ENCODE data around the gene PDCD1. TPM values are rescaled to one million over a fixed set of nuclear protein-coding genes. Genes with fewer than 3 reads are reported as not detected.

PDCD1 gene
- total RNA-seq, 1 donor: not detected

DNA sequence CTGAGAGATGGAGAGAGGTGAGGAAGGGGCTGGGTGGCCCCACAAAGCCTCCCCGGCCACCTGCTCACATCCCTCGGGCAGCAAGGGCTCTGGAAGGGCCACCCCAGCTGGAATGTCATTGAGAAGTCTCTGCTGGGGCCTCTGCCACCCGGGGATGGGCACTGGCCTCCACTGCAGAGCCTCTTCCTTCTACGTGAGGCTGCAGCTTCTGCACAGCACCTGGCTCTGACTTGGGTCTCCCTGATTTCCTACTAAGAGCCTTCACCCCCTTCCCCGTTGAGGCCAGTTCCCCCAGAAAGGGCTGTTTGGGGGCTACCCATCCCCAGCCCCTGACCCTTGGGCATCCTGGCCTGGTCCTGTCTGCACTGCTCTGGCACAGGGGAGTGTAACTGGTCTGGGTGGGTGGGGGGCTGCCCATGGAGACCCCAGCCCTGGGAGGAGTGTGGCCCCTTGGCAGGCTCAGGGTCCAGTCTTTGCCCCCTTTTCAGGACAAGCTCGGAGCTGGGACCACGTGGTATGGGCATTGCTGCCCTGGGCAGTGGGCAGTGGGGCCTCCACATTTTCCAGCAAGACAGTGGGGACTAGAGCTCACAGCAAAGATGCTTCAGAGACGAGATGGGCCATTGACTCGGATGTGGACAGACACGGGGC is 5.6 kb downstream of the PDCD1 start:
- TF ChIP-seq, protein P1, sequence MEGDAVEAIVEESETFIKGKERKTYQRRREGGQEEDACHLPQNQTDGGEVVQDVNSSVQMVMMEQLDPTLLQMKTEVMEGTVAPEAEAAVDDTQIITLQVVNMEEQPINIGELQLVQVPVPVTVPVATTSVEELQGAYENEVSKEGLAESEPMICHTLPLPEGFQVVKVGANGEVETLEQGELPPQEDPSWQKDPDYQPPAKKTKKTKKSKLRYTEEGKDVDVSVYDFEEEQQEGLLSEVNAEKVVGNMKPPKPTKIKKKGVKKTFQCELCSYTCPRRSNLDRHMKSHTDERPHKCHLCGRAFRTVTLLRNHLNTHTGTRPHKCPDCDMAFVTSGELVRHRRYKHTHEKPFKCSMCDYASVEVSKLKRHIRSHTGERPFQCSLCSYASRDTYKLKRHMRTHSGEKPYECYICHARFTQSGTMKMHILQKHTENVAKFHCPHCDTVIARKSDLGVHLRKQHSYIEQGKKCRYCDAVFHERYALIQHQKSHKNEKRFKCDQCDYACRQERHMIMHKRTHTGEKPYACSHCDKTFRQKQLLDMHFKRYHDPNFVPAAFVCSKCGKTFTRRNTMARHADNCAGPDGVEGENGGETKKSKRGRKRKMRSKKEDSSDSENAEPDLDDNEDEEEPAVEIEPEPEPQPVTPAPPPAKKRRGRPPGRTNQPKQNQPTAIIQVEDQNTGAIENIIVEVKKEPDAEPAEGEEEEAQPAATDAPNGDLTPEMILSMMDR (IDR thresholded peaks at IDR 0.05; ENCODE audit: insufficient read depth, low read depth, low read length): no peak
- no peak for DNase-seq (ENCODE audit: low read depth)
- H3K4me3 ChIP-seq (ENCODE audit: low read depth, low read length): no peak overlapping the region

DNA sequence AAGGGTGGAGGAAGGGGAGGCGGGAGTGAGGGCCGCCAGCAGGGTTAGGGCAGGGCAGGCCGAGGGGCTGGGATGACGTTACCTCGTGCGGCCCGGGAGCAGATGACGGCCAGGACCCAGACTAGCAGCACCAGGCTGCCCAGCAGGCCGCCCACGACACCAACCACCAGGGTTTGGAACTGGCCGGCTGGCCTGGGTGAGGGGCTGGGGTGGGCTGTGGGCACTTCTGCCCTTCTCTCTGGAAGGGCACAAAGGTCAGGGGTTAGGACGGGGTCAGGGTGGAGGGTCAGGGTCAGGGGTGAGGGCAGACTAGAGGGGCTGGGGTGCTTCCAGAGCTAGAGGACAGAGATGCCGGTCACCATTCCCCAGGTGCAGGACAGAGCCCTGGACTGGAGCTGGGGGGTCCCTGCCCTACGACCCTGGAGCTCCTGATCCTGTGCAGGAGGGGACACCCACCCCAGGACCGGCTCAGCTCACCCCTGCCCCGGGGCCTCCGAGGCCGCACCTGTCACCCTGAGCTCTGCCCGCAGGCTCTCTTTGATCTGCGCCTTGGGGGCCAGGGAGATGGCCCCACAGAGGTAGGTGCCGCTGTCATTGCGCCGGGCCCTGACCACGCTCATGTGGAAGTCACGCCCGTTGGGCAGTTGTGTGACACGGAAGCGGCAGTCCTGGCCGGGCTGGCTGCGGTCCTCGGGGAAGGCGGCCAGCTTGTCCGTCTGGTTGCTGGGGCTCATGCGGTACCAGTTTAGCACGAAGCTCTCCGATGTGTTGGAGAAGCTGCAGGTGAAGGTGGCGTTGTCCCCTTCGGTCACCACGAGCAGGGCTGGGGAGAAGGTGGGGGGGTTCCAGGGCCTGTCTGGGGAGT is 6.3 kb downstream of the PDCD1 start:
- TF ChIP-seq, protein P1 (IDR thresholded peaks at IDR 0.05; ENCODE audit: insufficient read depth, low read depth, low read length): no peak
- H3K4me3 ChIP-seq (ENCODE audit: low read depth, low read length): no peak overlapping the region
- no peak for DNase-seq (ENCODE audit: low read depth)

DNA sequence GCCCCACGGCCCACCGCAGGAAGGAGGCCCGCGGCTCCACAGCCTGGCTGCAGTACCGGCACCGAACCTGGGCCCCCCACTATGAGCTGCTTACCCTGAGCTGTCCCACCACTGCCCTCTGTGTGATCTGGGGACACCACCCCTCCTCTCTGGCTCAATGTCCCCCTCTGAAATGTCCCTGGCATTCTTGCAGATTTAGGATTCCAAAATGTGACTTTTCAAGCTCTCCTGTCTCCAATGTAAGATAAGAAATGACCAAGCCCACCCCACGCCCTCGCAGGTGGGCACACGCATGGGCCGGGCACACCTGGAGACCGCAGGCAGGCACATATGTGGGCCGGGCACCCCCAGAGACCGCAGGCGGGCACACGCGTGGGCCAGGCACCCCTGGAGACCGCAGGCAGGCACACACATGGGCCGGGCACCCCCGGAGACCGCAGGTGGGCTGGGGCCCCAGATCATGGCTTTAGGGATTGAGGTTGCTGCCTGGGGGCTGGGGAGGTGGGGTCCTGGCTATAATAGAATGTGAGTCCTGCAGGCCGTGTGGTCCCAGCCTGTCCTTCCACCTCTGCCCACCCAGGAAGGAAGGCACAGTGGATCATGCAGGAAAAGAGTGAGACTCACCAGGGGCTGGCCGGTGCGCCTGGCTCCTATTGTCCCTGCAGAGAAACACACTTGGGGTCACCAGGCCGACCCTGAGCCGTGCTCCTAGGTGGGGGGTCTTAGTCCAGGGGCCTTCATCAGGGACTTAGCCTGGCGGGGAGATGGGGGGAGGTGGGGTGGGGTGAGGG is 7.2 kb downstream of the PDCD1 start:
- no peak for DNase-seq (ENCODE audit: low read depth)
- no peak overlapping the region for H3K4me3 ChIP-seq (ENCODE audit: low read depth, low read length)
- TF ChIP-seq, protein P1 (IDR thresholded peaks at IDR 0.05; ENCODE audit: insufficient read depth, low read depth, low read length): no peak

DNA sequence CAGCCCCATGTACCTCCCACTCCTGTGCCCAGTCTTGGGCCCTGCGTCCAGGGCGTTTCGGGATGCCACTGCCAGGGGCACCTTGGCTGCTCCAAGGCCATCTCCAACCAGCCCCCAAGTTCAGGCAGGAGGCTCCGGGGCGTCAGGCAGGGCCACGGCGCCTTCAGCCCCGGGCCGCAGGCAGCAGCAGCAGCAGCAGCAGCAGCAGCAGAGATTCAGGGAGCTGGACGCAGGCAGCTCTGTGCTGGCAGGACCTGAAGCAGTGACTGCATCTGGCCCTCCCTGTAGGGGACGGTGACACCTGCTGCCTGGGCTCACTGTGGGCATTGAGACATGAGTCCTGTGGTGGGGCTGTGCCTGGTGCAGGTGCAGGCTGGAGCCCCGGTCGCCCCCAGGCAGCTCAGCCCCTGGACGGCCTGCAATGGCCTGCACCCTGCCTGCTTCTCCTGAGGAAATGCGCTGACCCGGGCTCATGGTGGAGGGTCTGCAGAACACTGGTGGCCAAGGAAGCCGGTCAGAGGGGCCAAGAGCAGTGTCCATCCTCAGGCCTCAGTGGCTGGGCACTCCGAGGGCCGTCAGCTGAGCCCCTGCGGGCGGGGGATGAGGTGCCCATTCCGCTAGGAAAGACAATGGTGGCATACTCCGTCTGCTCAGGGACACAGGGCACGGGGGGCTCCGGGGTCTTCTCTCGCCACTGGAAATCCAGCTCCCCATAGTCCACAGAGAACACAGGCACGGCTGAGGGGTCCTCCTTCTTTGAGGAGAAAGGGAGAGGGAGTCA is 8.0 kb downstream of the PDCD1 start:
- DNase-seq (ENCODE audit: low read depth): no peak

DNA sequence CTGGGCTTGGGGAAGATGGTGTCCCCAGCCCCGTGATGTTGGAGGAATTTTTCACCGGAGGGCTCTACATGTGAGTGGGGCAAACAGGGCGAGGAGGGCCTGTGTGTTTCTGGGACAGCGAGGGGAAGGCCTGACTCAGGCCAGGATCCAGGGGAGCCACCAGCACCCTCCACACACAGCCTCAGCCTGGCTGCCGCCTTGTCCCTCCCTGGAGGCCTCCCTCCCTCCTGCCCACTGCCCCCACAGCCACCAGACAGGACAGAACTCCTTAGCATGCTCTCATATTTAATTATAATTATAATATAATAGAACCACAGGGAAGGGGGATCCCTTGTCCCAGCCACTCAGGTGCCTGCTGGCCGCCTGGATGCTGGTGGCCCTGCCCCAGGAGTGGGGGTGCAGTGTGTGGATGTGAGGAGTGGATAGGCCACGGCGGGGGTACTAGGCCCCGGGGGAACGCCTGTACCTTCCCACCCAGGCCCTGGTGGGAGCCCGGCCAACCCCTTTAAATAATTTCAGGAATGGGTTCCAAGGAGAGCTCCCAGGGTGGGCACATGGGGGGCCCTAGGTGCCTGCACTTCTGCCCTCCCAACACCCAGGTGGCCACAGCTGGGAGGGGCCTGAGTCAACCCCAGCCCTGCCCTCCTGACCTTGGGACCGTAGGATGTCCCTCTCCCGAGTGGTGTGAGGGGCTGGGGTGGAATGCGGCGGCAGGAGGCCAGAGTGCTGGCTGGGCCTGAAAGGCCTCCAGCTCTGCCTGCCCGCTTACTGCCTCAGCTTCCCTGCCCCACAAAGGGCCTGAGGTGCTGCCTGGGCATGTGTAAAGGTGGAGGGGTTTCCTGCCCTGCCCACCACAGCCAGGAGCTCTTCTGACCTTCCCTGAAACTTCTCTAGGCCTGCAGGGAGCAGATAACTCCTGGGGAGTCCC is 8.8 kb downstream of the PDCD1 start:
- TF ChIP-seq, protein P1 (IDR thresholded peaks at IDR 0.05; ENCODE audit: insufficient read depth, low read depth, low read length): no peak
- DNase-seq (ENCODE audit: low read depth): no peak

More for the DNA sequence above, 8.0 kb downstream of the PDCD1 start:
- H3K4me3 ChIP-seq (ENCODE audit: low read depth, low read length): no peak overlapping the region
- TF ChIP-seq, protein P1 (IDR thresholded peaks at IDR 0.05; ENCODE audit: insufficient read depth, low read depth, low read length): no peak

More for the DNA sequence above, 8.8 kb downstream of the PDCD1 start:
- H3K4me3 ChIP-seq (ENCODE audit: low read depth, low read length): no peak overlapping the region
